Activated CD4-positive, alpha-beta T cell treated with anti-CD3 and anti-CD28 coated beads, Interleukin-2, Interleukin-6, amounts not matched to agents 100 ng/mL and 50 ng/mL, durations not matched to agents 16 hours and 8 hours (primary cell): ENCODE results near the gene CREB3L2.
"Not testable (repeated sequence)": the region's sequence is repeated elsewhere in the genome, so short reads cannot be mapped to it uniquely, and the experiment has no call there.

Experiments used
- DNase-seq: peaks from one replicate; pipeline ENCODE4 v3.0.0-alpha.2; 2020

CREB3L2 gene

DNA sequence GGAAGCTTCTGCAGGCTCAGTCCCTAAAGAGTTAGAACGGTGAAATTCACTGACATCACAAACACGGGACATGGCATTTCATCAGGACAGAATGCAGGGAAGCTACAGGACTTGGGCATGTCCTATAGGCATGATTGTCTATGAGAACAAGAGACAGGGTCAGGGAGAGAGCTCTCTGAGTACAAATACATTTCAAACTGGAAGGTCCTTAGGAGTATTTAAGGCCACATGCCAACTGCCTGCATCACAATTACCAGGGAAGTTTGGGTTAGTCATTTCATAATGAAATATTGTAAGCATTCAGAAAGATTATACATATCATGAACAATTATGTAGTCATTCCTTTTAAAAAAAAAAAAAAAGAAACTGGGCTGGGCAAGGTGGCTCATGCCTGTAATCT lies 71.3 kb downstream of the CREB3L2 start:
- DNase-seq = peak; percentile 16

DNA sequence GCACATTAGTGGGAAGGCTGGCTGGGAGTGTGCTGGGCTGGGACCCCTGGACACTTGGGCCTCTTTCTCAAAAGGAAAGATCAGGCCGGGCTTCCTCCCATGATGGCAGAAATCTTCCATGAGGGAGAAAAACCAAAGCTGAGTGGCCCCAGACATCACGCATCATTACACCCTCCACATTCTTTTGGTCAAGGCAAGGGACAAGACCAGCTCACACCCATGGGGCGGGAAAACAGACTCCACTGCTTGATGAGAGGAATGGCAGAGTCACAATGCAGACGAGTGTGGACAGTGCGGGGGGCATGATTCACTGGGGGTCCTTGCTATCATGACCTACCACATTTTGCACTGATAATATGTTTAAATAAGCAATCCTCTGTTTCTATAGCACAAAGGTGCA lies 73.3 kb downstream of the CREB3L2 start:
- DNase-seq = no peak

DNA sequence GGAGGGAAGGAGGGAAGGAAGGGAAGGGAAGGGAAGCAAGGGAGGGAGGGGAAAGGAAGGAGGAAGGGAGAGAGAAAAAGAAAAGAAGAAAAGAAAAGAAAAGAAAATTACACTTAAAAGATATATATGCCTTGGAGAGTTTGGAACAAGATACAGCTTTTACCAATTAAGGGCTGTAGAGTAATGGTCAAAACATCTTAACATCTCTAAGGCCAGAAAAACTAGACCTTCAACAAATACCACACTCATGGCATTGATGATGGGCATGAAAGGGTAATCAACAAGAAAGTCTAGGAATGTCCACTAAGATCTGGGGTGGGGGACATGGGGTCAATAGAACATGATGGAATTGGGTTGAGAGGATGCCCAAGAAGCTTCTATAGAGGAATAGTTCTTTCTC lies 74.5 kb downstream of the CREB3L2 start:
- no peak for DNase-seq

DNA sequence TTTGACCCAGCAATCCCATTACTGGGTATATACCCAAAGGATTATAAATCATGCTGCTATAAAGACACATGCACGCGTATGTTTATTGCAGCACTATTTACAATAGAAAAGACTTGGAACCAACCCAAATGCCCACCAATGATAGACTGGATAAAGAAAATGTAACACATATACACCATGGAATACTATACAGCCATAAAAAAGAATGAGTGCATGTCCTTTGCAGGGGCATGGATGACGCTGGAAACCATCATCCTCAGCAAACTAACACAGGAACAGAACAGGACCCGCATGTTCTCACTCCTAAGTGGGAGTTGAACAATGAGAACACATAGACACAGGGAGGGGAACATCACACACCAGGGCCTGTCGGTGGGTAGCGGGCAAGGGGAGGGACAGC lies 75.7 kb downstream of the CREB3L2 start:
- DNase-seq = not testable (repeated sequence)

DNA sequence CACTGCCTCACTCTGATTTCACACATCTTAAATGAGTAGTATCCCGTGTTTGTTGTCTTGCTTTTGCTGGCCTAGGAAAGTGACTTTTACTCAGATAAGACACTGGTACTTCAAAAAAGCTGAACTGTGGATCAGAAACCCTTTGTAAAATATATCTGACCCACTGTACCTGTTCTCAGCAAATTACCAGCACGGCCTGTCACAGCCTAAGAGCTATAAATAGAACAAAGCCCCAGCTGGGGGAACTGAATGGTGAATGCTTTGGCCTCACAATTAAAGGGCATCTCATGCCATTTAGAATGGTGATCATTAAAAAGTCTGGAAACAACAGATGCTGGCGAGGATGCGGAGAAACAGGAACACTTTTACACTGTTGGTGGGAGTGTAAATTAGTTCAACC lies 76.1 kb downstream of the CREB3L2 start:
- no peak for DNase-seq

DNA sequence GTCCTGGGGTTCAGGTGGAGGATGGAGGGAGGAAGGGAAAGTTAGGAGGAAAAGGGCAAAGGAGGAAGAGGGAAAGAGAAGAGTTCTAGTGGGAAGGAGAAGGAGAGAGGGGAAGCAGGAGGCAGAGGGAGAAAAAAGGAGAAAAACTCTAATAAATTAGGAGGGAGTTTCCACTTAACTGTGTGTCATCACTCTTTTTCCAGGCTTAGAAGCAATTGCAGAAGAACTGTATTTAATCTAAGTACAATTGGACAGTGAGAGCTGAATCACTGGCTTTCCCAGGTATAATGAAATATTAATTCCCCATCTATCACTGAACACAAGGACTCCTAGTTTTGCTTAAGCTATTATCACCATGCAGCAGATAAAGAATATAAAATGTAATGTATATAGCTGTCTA lies 76.8 kb downstream of the CREB3L2 start:
- no peak for DNase-seq

DNA sequence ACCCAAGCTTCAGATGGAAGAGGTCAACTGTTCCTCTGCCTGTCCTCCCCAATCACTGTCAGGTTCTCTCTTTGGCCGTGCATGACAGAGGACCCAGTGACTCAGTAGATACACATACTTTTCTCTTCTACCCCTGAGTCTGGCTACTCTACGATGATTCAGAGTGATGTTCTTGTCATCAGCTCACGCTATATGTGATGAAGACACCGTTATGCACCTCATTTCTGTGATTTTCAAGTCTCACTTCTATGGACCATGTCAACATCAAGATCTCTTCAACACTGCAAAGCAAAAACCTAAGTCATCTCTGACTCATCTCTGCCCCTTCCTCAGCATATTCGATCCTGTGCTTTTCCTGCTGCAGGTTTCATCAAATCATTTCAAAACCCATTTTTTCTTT lies 78.5 kb downstream of the CREB3L2 start:
- peak; percentile 76 for DNase-seq

DNA sequence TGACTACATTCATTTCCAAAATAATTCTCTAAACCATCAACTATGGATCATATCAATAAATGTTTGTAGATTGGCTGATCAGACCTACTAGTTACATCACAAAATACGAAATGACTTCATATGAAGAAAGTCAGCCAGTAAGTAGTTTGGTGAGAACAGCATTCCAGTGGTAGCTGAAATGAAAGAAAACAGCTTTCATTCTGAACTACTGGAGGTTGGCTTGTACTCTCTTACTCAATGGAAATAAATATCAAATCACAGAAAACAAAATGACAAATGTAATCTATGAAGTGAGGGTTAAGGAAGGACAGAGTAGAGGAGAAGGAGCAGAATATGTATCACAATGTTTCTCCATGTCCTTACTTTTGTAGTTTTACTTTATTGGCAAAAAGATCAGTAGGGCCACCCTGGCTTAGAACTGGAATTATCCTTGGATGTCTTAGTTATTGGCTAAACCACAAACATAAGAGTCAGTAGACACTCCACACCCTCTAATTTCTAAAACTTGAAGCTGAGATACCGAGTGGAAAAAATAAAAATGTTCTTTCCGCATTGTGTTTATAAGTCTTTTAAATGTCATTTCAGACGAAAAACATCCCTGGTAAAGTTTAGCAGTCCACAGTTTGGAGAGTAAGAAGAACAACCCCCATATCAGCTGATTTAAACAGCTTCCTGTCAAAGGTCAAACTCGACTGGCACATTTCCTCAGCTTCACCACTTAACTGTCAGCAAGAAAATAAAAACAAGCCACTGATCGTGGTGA lies 81.1 kb downstream of the CREB3L2 start:
- DNase-seq = peak; percentile 13

DNA sequence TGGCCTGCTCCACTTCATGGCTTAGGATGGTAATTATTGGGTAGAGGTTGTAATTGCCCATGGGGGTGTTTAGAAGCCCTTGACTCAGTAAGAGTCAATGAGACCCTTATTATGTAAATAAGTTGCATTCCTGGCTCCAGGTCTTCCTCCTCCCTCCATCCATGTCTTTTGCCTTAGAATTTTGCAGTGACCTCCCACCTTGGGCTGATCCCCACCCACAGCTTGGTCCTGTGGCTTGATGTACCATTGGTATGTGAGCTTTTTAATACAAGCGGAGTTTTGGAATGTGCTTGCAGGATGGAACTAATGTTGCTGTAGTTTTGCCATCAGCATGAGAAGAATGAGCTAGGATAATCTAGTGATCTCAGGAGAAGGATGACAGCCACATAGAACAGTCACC lies 81.9 kb downstream of the CREB3L2 start:
- DNase-seq = no peak

DNA sequence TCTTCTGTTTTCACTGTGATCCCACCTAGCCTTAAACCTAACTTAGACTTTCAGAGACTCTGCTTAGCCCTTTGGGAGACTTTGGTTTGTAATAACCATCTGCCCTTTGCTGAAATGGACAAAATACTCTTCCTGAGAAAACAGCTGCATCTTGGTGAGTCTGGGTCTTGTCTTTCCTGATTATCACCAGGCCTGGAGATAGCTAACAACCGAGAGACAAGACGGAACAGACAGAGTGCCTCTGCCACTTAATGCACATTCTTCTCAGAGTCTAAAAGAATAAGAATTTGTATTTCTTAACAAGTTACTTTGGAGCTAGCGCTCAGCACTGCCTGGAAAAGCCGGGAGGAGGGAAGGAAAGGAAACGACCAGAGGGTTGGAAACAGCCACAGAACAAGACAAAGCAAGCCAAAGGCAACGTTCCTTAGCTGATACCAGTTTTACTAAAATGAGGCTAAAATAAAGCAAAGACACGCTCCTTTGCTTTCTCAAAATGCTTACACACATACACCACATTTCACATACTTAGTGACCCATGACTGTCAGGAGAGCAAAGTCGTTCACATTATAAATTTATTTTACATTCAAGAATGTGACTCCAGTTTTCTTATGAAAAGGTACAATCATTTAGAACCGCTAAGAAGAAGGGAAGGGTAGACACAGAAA lies 84.8 kb downstream of the CREB3L2 start:
- DNase-seq = no peak

DNA sequence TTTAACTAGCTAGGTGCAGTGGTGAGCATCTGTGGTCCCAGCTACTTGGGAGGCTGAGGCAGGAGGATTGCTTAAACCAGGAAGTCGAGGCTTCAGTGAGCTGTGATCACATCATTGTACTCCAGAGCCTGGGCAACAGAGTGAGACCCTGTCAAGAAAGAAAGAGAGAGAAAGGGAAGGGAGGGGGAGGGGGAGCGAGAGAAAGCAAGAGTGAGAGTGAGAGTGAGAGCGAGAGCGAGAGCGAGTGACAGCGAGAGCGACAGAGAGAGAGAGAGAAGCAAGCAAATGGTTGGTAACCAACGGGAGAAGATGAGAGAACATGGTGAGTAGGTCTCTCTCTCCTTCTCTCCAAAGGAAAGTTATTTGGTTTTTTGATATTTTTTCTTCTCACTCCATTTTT lies 85.3 kb downstream of the CREB3L2 start:
- DNase-seq = no peak

DNA sequence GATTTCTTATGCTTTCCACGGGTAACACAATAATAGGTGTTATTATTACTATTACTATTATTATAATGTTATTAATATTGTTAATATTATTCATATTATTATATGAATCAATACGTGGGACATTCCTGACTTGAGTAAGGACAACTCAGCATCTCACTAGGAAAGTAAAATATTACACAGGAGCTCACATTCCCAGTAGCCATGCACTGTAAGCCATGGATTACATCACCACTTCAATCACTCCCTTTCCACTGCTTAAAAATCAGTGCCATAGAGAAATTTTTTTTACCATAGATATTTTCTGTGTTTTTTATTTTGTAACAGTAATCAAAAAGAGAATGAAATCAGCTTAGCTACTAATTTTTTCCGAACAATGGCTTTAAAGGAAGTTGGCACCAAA lies 86.6 kb downstream of the CREB3L2 start:
- DNase-seq = no peak

DNA sequence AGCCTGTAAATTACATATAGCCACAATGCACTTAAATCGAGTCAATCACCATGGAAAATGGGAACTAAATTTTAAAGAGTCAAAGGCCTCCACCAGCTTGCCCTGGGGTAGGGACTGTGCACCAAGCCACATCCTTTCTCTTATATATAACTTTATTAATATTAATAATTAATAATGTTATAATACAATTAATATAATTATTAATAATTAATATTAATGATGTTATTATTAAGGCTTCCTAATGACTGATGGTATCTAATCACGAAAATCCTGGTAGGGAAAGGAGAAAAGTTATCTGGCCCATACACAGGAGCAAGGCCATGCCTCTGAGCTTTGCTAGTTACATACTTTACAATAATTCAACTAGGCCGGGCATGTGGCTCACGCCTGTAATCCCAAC lies 87.9 kb downstream of the CREB3L2 start:
- DNase-seq = no peak

DNA sequence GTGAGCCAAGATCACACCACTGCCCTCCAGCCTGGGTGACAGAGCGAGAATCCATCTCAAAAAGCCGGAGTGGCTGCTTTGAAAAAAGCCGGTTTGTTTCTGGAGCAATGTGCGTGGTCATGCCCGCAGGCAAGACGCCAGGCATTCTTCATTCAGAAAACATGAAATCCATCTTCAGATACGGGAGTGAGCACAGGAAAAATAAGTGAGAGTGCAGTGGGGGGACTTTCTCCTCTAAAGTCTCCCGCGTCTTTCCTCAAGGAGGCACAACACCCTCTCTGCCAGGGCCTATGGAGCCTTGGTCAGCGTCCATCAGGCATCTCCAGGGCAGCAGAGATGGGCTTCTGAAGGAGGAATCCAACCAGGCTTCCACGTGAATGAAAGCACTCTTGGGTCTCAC lies 92.8 kb downstream of the CREB3L2 start:
- DNase-seq = no peak

DNA sequence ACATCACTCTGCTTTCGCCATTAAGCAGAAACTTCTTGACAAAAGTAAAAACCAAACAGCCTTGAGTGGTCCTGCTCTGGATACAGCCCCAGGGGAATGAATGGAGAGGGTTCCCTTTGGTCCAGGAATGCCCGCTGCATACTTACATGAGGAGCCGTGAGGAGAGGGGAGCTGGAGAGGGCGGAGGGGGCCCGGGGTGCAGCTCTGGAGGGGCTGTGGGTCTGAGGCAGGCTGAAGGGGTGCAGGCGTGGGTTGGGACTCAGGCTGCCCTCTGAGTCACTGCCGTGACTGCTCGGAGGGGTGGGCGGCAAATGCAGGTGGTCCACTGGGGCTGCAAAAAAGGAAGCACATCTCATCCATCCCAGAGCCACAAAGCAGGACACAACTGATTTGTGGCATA lies 93.8 kb downstream of the CREB3L2 start:
- no peak for DNase-seq

DNA sequence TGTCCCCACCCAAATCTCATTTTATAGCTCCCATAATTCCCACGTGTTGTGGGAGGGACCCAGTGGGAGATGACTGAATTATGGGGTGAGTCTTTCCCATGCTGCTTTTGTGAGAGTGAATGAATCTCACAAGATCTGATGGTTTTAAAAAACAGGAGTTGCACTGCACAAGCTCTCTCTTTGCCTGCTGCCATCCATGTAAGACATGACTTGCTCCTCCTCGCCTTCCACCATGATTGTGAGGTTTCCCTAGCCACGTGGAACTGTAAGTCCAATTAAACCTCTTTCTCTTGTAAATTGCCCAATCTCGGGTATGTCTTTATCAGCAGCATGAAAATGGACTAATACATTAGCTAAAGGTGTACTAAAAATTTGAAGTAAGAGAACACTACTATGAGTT lies 95.2 kb downstream of the CREB3L2 start:
- not testable (repeated sequence) for DNase-seq

DNA sequence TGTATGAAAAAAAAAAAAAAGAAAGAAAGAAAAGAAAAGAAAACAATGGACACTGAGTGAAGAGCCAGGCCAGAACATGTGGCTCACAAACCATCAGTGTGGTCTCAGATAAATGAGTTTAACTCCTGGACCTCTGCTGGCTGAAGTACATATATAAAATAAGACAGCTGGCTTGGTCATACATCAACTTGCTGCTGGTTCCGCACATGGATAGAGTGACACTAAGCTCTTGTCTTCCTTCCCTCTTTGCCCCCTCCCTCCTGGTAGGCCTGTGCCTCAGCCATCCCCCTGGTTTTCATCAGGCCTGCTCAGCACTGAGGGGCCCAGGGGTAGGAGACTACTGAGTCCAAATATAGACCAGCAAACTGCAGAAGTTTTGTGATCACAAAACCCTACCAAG lies 97.1 kb downstream of the CREB3L2 start:
- no peak for DNase-seq

DNA sequence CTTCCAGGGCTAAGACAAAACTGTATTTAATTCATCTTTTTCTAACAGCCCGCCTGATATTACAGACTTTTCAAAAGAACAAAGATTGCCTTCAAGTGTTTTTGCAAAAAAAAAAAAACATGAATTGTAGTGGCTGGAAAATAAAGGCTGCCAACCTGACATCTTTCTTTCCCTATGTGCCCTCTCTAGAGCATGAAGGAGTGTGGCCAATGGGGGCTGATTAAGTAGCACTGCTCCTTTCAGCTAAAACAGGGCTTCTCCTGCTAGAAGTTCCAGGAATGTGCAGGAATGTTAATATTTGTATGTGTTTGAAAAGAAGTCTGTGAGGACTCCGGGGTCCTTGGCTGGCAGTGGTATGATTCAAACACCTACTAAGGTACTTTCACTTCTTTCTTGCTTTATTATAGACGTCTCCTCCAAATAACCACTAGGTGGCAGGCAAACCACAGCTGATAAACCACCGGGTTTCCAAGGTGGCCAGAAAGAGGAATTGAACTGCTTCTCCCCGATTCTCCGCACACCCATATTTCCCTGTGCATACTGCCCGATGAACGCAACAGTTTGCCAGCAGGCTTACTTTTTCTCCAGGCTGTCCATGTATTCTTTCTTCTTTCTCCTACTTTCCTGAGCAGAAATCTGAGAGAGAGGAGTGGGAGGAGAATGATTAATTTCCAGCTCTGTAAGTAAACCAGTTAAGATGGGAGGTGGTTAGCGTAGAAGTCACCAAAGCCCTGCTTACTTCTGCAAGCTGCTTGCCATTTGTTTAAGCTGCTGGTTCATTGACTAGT lies 98.3 kb downstream of the CREB3L2 start:
- peak; percentile 78 for DNase-seq

DNA sequence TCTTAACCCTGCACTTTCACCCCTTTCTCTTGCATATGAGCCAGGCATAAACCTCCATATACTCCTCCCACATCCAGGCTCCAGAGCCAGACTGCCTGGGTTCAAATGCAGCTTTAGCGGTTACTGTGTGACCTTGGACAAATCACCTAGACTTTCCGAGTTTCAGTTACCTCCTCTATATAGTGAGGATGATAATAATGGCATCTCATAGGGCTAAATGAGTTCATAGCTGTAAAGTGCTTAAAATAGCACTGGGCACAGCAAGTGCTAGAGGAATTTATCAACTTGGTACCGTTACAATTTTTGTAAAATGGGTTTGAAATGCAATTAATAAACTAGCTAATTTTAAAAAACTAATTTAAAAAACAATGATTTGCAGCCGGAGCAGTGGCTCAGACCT lies 101.7 kb downstream of the CREB3L2 start:
- DNase-seq = no peak

DNA sequence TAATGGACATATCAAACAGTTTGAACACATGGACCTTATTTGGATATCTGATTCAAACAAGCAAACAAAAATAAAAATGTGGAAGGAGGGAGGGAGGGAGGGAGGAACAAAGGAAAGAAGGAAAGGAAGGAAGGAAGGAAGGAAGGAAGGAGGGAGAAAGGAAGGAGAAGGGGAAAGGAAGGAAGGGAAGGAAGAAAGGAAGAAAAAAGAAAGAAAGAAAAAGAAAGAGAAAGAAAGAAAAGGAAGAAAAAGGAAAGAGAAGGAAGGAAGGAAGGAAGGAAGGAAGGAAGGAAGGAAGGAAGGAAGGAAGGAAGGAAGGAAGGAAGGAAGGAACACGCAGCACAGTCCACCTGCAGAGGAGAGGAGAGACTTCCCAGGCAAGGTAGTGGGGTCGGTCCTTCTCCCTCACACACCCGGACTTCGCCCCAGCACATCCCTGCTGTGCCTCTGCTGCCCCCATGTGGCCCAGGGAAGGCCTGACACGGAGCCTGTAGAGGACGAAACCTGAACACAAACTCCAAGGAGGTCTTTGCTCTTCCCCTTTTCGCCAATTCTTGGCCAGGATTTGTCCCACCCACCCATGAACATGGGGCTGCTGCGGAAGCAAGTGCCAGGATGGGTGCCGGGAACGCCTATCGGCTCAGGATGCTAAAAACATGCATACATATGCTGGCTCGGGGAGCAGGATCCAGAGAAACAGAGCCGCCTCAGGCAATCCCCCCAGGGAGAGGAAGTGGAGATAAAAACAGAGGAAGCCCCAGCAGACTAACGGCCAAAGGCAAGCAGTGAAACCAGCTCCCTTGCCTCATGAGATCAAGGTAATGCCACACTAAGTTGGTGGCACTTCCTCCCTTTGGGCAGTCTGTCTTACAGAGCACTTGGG lies 102.8 kb downstream of the CREB3L2 start:
- DNase-seq = peak; percentile 91

DNA sequence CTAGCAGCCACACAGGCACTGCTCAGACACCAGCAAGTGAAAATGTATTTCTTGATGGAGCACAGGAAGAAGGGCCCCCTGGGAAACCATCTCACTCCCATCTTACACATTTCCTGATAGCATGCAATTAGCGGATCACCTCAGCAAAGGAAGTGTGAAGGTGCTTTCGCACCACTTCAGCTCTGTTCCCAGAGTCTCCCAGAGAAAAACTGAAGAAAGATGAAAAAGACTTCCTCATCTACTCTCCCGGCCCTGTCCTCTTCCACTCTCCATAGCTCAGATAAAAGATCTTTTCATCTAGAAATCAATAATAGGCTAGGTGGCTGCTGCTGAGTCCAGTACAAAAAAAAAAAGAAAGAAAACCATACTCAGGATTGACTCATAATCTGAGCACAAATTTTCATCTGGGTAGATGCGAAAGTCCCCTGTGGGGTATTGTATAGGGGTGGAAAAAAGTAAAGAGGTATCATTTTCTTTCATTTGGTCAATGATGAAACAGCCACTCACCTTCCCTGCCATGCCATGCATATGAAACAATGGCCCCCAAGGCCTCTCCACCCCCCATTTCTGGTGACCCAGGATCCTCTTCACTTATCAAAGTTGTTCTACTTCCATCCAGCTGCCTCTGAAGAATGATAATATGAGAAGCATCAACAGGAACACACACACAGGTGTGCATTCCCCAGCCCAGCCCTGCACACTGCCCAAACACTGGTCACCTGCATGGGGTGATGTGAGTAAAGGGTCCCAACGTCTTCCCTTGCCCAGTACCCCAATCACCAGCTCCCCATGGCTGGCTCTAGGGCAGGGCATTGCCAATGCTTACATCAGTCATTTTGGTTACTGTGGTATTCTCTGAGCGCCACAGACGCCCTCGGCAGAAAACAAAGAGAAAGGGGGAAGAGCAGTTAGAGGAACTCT lies 106.3 kb downstream of the CREB3L2 start:
- DNase-seq = peak; percentile 77
